CD4-positive, alpha-beta T cell (primary cell): ENCODE results near the gene JAK1. TPM values are rescaled to one million over a fixed set of nuclear protein-coding genes. Genes with fewer than 3 reads are reported as not detected.

Experiments
- ATAC-seq: fragments of 200-7000 bp; cut with Tn5 transposase; one replicate; pipeline ENCODE4 v1.10.0; 2022; ENCODE audit warnings: mild to moderate bottlenecking; ENCODE audit not compliant: poor library complexity
- CTCF ChIA-PET: fragments of 350-600 bp; sonication (Branson Sonifier 250); formaldehyde crosslinking; loops from one replicate; lab custom pipeline; 2021; ENCODE audit warnings: antibody characterized with exemption, inconsistent platforms; lab: Charles Lee
- POLR2A ChIA-PET: fragments of 350-600 bp; sonication (Branson Sonifier 250); formaldehyde crosslinking; loops from one replicate; lab custom pipeline; 2021; ENCODE audit warnings: antibody characterized with exemption, inconsistent platforms; lab: Charles Lee
- DNase-seq, 14 experiments: peaks; one replicate each; pipeline ENCODE4 v3.0.0-alpha.2; 2013 to 2020; ENCODE audit warnings: mixed read lengths in 2 of 14
- H3K27ac ChIP-seq, 2 donors: one replicate each; pipeline versions ENCODE4 v1.5.1 to v1.7.0; 2013; ENCODE audit warnings: low read length in 2 of 2, low read depth in 1 of 2, mild to moderate bottlenecking in 1 of 2
- H3K27me3 ChIP-seq, 2 experiments: 1 replicate in 1 of 2; 2 replicates in 1 of 2; pipeline versions ENCODE4 v1.6.1 to v1.7.0; 2013; ENCODE audit warnings: low read length in 2 of 2, control low read depth in 1 of 2, mild to moderate bottlenecking in 1 of 2, moderate library complexity in 1 of 2; ENCODE audit not compliant: insufficient read depth in 2 of 2, control insufficient read depth in 1 of 2
- H3K36me3 ChIP-seq: one replicate; pipeline ENCODE4 v1.6.1; 2013; ENCODE audit warnings: low read length, control low read depth; ENCODE audit not compliant: insufficient read depth
- H3K4me1 ChIP-seq: one replicate; pipeline ENCODE4 v1.6.1; 2013; ENCODE audit warnings: low read length, control low read depth; ENCODE audit not compliant: insufficient read depth
- H3K4me3 ChIP-seq: one replicate; pipeline ENCODE4 v1.5.1; 2013; ENCODE audit warnings: mild to moderate bottlenecking, low read length, moderate library complexity
- H3K9me3 ChIP-seq, 2 experiments: 1 replicate in 1 of 2; 2 replicates in 1 of 2; pipeline versions ENCODE4 v1.6.1 to v1.7.0; 2013; ENCODE audit warnings: low read length in 2 of 2, mild to moderate bottlenecking in 2 of 2, control low read depth in 1 of 2, moderate library complexity in 1 of 2; ENCODE audit not compliant: control insufficient read depth in 1 of 2, insufficient read depth in 1 of 2
- H3K27ac Mint-ChIP-seq: one replicate; pipeline ENCODE4 v1.8.0; 2020; ENCODE audit warnings: mixed read lengths
- H3K27me3 Mint-ChIP-seq: one replicate; pipeline ENCODE4 v1.8.0; 2021; ENCODE audit warnings: mixed read lengths
- H3K36me3 Mint-ChIP-seq: one replicate; pipeline ENCODE4 v1.8.0; 2021; ENCODE audit warnings: low read depth, mixed read lengths
- H3K4me1 Mint-ChIP-seq: one replicate; pipeline ENCODE4 v1.8.0; 2021; ENCODE audit warnings: low read depth, mixed read lengths
- H3K4me3 Mint-ChIP-seq: one replicate; pipeline ENCODE4 v1.8.0; 2020; ENCODE audit warnings: mild to moderate bottlenecking, mixed read lengths
- H3K9me3 Mint-ChIP-seq: one replicate; pipeline ENCODE4 v1.8.0; 2020; ENCODE audit warnings: mixed read lengths
- intact Hi-C, 2 experiments: fragments of 100-400 bp; cut with DNase I in 1 of 2; cut with micrococcal nuclease in 1 of 2; formaldehyde crosslinking; loops; one replicate each; pipeline versions ENCODE4 v1.15.1 to v1.9.0; 2023 to 2025; cut with DNase I, micrococcal nuclease
- total RNA-seq, 174 experiments: library from RNA in 2 of 174; stranded (reverse) in 2 of 174; gene quantifications; one replicate each; pipeline ENCODE4 v1.2.3 and lab custom pipeline; 2021 to 2026
- TF ChIP-seq, protein P1 (sequence below): fragments of 200-600 bp; IDR thresholded peaks from one replicate; pipeline ENCODE4 v1.8.0; 2022; ENCODE audit warnings: antibody characterized with exemption, mild to moderate bottlenecking

The JAK1 gene
- total RNA-seq, 2 experiments from 2014 or later: 240 to 252 TPM

DNA sequence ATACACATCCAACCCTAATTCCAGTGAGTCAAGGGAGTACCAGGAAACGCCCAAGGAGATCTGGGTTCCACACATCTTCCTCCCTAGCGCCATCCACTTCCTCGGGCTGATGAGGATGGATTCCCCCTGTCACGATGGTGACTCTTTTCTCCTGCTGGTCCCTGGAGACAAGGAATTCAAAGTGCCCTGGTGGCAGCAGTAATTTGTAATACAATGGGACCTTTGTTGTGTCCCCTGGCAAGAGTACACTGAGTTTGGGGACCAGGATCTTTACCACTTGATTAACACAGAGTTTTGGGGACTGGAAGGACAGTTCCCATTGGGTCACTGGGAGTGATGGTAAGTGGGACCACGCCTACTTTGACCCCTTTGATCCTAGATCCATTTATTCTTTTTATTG is 9.4 kb upstream of the JAK1 start:
- no peaks in the 10 kb centered on the region for H3K27me3 Mint-ChIP-seq
- peaks cover 5% of the 10 kb centered on the region for H3K4me1 Mint-ChIP-seq
- H3K36me3 Mint-ChIP-seq: no peaks in the 10 kb centered on the region
- Histone ChIP-seq H3K27me3 (no peaks in the 10 kb centered on the region), H3K4me1 (no peaks in the 10 kb centered on the region), H3K4me3 (no peak overlapping the region), H3K9me3 (no peaks in the 10 kb centered on the region), H3K36me3 (no peaks in the 10 kb centered on the region), H3K27ac (no peak overlapping the region)
- DNase-seq (no peak), ATAC-seq (no peak)
- no peaks in the 10 kb centered on the region for H3K9me3 Mint-ChIP-seq
- CTCF ChIA-PET: no interaction called here
- intact Hi-C loops: loop anchor here in 1 of 2 experiments (2.0 kb wide), 1 partner anchor 21 kb away; no protein-coding TSS in a partner anchor
- no peak overlapping the region for H3K4me3 Mint-ChIP-seq
- TF ChIP-seq, protein P1, sequence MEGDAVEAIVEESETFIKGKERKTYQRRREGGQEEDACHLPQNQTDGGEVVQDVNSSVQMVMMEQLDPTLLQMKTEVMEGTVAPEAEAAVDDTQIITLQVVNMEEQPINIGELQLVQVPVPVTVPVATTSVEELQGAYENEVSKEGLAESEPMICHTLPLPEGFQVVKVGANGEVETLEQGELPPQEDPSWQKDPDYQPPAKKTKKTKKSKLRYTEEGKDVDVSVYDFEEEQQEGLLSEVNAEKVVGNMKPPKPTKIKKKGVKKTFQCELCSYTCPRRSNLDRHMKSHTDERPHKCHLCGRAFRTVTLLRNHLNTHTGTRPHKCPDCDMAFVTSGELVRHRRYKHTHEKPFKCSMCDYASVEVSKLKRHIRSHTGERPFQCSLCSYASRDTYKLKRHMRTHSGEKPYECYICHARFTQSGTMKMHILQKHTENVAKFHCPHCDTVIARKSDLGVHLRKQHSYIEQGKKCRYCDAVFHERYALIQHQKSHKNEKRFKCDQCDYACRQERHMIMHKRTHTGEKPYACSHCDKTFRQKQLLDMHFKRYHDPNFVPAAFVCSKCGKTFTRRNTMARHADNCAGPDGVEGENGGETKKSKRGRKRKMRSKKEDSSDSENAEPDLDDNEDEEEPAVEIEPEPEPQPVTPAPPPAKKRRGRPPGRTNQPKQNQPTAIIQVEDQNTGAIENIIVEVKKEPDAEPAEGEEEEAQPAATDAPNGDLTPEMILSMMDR: no peak
- no peak overlapping the region for H3K27ac Mint-ChIP-seq
- POLR2A ChIA-PET: no interaction called here

DNA sequence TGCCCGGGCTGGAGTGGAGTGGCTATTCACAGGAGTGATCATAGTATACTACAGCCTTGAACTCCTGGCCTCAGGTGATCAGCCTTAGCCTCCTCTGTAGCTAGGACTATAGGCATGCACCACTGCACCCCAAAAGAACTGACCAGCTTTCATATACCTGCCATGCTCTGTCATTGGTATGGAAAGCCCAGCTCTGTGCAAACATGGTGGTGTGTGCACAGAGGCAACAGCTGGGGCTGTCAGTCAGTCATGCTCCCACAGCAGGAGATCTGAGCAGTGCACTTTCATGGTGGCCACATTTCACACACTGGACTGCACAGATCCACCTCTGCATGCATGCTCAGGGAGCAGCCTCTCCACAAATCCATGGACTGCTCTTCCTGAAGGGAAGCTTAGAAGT is 8.8 kb upstream of the JAK1 start:
- CTCF ChIA-PET: interaction anchor here (0.7 to 1.1 kb wide), 2 partner anchors 10 to 101 kb away, joined by 3 read pairs; no protein-coding TSS in a partner anchor
- H3K27ac Mint-ChIP-seq: no peak overlapping the region

DNA sequence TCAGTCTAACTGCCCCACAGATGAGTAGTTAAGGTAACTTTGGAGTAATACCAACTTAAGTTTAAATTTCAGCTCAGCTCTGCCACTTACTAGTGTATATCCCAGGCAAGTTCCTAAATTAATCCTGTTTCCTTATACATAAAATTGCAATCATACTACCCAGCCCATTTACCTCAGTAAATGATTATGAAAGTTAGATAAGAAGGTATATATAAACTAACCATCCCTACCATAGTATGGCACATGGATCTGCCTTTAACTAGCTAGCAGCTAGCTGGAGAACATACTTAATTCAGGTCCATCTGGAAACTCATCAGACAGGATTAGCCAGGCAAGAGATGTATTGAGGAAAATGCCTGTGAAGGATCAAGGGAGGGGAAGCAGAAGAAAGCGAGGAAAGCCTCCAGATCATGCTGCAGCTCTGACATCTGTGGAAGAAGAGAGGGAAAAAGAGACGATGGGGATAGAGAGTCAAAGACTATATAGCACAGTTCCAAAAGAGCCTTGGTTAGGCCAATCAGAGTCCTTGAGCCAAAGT is 8.0 kb upstream of the JAK1 start:
- Mint-ChIP-seq H3K27me3 (no peaks in the 10 kb centered on the region), H3K4me1 (peaks cover 5% of the 10 kb centered on the region), H3K27ac (no peak overlapping the region), H3K4me3 (no peak overlapping the region), H3K36me3 (no peaks in the 10 kb centered on the region), H3K9me3 (no peaks in the 10 kb centered on the region)
- no peak overlapping the region for H3K27ac ChIP-seq
- POLR2A ChIA-PET: no interaction called here
- H3K4me1 ChIP-seq: no peaks in the 10 kb centered on the region
- no peaks in the 10 kb centered on the region for H3K27me3 ChIP-seq
- ATAC-seq (no peak), DNase-seq (no peak)
- no peaks in the 10 kb centered on the region for H3K36me3 ChIP-seq
- TF ChIP-seq, protein P1: no peak
- intact Hi-C loops: no loop called here
- no peaks in the 10 kb centered on the region for H3K9me3 ChIP-seq
- H3K4me3 ChIP-seq: no peak overlapping the region
- CTCF ChIA-PET: interaction anchor here (0.7 to 1.1 kb wide), 3 partner anchors 10 to 101 kb away, joined by 3 read pairs; no protein-coding TSS in a partner anchor

More for the DNA sequence above, 8.8 kb upstream of the JAK1 start:
- intact Hi-C loops: no loop called here
- Histone ChIP-seq H3K36me3 (no peaks in the 10 kb centered on the region), H3K27me3 (no peaks in the 10 kb centered on the region), H3K27ac (no peak overlapping the region), H3K4me3 (no peak overlapping the region), H3K9me3 (no peaks in the 10 kb centered on the region), H3K4me1 (no peaks in the 10 kb centered on the region)
- Mint-ChIP-seq H3K27me3 (no peaks in the 10 kb centered on the region), H3K4me1 (peaks cover 5% of the 10 kb centered on the region), H3K36me3 (no peaks in the 10 kb centered on the region), H3K9me3 (no peaks in the 10 kb centered on the region), H3K4me3 (no peak overlapping the region)
- POLR2A ChIA-PET: no interaction called here
- TF ChIP-seq, protein P1: no peak
- no peak for DNase-seq
- no peak for ATAC-seq
